Activated CD4-positive, alpha-beta T cell treated with anti-CD3 and anti-CD28 coated beads for 4 hours (primary cell): ENCODE data around the gene CD19.
A peak's percentile ranks its signal among the peaks of the same experiment; 100 is the strongest.

Experiments used
- DNase-seq, 2 donors: peaks; one replicate each; pipeline ENCODE4 v3.0.0-alpha.2; 2020

The CD19 gene

GRCh38 chr16:28983644-28984043 is 51.9 kb downstream of the CD19 start:
- DNase-seq, result no peak

- no peak for DNase-seq
Observed at GRCh38 chr16:28984091-28984490, 52.3 kb downstream of the CD19 start.

- peak; percentile 75 to 78 for DNase-seq
Observed at GRCh38 chr16:28984619-28985135, 52.9 kb downstream of the CD19 start, which contains the start of gene LAT. LAT (plus strand) TSS chr16:28985052; CDS start chr16:28985418, 366 bp downstream.

GRCh38 chr16:28985211-28986041 is 53.7 kb downstream of the CD19 start:
- no peak for DNase-seq

GRCh38 chr16:28986046-28986445 is 54.3 kb downstream of the CD19 start:
- no peak for DNase-seq

- no peak for DNase-seq
Observed at GRCh38 chr16:28986492-28986891, 54.7 kb downstream of the CD19 start.

GRCh38 chr16:28987170-28987853 is 55.5 kb downstream of the CD19 start:
- no peak for DNase-seq
